Loucy (cell line): Measurements from ENCODE around the gene TMEM170A.

Experiments
- CTCF ChIP-seq: fragments of 200-600 bp; sonication (generic); conservative IDR thresholded peaks from 2 replicates; pipeline ENCODE4 v1.5.1; 2014; ENCODE audit warnings: mild to moderate bottlenecking, antibody characterized with exemption, low read length
- EZH2phosphoT487 ChIP-seq: fragments of 200-600 bp; IDR thresholded peaks from 2 replicates; pipeline ENCODE4 v1.6.1; 2018; ENCODE audit warnings: antibody characterized with exemption, mild to moderate bottlenecking, moderate library complexity, borderline replicate concordance

GRCh38 chr16:75482434-75483205, 18.1 kb upstream of the TMEM170A start:
- no peak for TF ChIP-seq CTCF
- no peak for TF ChIP-seq EZH2phosphoT487
